ENCODE measurements around the gene TPH2.

The TPH2 gene

DNA sequence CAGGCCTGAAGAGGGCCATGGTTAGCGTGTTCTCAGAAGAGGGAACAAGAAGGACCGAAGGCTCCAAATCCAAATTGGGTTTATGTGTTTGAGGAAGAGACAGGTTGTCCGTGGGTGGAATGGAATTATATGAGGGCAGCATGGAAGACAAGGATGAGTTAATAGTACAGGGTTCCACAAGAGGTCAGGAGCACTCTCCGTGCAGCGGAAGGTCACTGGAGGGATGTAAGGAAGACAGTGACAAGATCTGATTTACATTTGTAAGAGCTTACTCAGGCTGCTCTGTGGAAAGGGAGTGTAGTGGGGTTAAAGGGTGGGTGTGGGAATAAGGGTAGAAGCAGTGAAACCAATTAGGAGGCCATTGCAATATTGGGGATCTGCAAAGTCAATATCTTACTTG is 97.0 kb downstream of the TPH2 start:
- no peak overlapping the region for H3K4me3 ChIP-seq (ENCODE audit: low read depth, low read length)
- no peak for DNase-seq (ENCODE audit: low read depth)
- TF ChIP-seq, protein P1, sequence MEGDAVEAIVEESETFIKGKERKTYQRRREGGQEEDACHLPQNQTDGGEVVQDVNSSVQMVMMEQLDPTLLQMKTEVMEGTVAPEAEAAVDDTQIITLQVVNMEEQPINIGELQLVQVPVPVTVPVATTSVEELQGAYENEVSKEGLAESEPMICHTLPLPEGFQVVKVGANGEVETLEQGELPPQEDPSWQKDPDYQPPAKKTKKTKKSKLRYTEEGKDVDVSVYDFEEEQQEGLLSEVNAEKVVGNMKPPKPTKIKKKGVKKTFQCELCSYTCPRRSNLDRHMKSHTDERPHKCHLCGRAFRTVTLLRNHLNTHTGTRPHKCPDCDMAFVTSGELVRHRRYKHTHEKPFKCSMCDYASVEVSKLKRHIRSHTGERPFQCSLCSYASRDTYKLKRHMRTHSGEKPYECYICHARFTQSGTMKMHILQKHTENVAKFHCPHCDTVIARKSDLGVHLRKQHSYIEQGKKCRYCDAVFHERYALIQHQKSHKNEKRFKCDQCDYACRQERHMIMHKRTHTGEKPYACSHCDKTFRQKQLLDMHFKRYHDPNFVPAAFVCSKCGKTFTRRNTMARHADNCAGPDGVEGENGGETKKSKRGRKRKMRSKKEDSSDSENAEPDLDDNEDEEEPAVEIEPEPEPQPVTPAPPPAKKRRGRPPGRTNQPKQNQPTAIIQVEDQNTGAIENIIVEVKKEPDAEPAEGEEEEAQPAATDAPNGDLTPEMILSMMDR (IDR thresholded peaks at IDR 0.05; ENCODE audit: control insufficient read depth, extremely low read depth, insufficient read depth) = no peak

DNA sequence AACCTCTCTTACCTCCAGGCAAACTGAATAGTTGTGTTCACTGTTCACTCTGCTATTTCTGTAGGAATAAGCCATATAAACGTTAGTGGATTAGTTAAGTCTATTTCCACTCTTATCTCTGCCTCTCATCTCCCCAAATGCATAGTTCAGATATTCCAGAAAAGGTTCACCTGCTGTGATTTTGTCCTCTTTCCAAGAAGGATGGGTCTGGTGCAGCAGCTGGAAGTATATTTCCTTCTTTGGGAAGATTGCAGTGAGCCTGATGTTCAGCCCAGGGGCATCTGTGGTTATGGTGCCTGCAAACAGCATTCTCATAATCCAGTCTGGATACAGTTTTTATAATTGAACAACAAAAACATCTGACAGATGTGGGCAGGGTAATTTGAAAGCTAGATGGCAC is 97.7 kb downstream of the TPH2 start:
- H3K4me3 ChIP-seq (ENCODE audit: low read depth, low read length) = no peak overlapping the region
- TF ChIP-seq, protein P1 (IDR thresholded peaks at IDR 0.05; ENCODE audit: control insufficient read depth, extremely low read depth, insufficient read depth) = no peak
- no peak for DNase-seq (ENCODE audit: low read depth)

DNA sequence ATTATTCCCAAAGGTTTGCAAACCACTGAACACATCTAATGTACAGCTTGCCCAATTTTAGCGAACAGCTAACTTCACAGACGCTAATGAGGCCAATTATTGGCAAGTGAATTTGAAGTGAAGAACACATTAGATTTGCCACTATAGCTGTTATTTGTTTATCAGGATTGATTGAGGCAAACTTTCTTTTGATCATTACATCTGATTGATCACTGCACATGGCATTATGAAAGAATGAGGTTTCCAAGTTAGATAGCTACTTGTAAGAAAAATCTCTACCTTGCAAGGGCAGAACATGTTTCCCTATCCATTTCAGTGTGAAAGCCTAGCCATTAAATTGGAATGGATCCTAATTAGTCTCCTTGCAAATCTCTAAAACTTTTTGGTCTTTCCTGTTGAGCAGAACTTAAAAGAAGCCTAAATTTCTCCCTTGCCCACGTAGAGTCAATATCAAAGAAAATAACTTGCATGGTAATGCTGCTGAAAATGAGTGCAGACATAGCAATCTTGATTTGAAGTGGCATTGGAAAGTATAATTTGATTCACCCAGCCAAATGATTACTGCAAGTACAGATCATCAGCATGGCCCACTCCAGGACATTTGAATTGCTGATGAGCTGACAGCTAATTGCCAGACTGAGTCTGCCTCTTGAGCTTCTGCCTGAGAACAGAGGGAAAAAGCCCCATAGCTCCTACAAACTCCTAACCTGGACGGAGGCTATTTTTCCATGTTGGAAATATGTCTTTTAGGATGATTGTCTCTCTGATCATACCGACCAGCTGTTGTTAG is 98.6 kb downstream of the TPH2 start:
- TF ChIP-seq, protein P1 (IDR thresholded peaks at IDR 0.05; ENCODE audit: control insufficient read depth, extremely low read depth, insufficient read depth) = no peak
- H3K4me3 ChIP-seq (ENCODE audit: low read depth, low read length) = no peak overlapping the region
- no peak for DNase-seq (ENCODE audit: low read depth)

DNA sequence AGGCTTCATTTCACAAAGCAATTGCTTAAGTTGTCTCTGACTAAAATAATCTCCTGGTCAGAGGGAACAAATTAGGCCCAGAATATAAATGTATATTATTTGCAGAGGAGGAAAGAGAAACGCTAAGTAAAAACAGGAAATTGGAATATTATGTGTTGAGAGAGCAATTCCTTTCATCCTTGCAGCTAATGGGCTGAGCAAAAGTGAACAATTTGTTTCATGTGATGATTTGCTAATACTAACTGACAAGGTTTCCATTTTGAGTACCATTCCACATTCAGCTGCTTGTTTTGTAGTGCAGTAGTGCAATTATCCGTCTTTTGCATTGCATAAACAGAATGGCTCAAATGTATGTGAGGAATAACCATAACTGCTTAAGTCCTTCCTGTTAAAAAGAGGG is 103.2 kb downstream of the TPH2 start:
- no peak for DNase-seq (ENCODE audit: low read depth)
- TF ChIP-seq, protein P1 (IDR thresholded peaks at IDR 0.05; ENCODE audit: control insufficient read depth, extremely low read depth, insufficient read depth) = no peak
- no peak overlapping the region for H3K4me3 ChIP-seq (ENCODE audit: low read depth, low read length)

DNA sequence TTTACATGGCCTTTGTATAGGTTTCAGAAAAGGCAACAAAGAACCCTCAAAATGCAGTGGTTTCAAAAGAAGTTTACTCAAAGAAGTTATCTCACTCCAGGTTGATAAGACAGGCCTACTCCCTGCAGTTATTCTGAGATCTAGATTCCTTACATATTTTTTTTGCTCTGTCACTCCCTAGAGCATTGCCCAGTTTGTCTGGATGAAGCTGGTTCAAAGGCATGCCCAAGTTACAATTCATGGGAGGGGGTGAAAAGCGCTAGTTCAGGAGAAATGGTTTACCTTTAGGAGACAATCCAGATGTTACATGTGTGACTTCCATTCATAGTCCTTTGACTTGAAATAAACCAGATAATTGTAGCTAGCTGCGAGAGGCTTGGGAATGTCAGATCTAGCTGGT is 115.0 kb downstream of the TPH2 start:
- no peak overlapping the region for H3K4me3 ChIP-seq (ENCODE audit: low read depth, low read length)
- no peak for DNase-seq (ENCODE audit: low read depth)
- TF ChIP-seq, protein P1 (IDR thresholded peaks at IDR 0.05; ENCODE audit: control insufficient read depth, extremely low read depth, insufficient read depth) = no peak

DNA sequence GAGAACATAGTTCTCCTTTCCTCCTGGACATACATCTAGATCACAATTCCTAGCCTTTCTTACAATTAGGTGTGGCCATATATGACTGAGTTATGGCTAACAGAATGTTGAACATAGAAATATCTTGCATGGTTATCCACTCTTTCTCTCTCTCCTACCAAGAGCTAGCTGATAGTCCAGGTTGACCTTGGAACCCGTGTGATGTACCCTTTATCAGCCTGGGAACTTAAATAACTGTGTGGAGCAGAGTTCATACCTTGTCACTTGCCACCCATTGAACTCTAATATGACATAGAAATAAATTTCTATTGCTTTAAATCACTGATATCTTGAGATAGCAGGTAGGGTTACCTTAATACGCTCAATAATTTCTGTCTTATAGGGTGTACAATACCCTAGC is 115.9 kb downstream of the TPH2 start:
- TF ChIP-seq, protein P1 (IDR thresholded peaks at IDR 0.05; ENCODE audit: control insufficient read depth, extremely low read depth, insufficient read depth) = no peak
- H3K4me3 ChIP-seq (ENCODE audit: low read depth, low read length) = no peak overlapping the region
- DNase-seq (ENCODE audit: low read depth) = no peak
